ENCODE measurements around the gene ZNF784. TPM values are rescaled to one million over a fixed set of nuclear protein-coding genes. Genes with fewer than 3 reads are reported as not detected.

ZNF784 gene
- polyA plus RNA-seq, 4 donors: 9.2 to 13.5 (median 11.2) TPM

GRCh38 chr19:55656988-55657747, 32.8 kb upstream of the ZNF784 start:
- DNase-seq (ENCODE audit: low read depth in 4 of 4, low spot score in 3 of 4): no peak

GRCh38 chr19:55656552-55656951, 32.2 kb upstream of the ZNF784 start:
- DNase-seq (ENCODE audit: low read depth in 4 of 4, low spot score in 3 of 4): no peak

GRCh38 chr19:55655648-55656040, 31.3 kb upstream of the ZNF784 start:
- no peak for DNase-seq (ENCODE audit: low read depth in 4 of 4, low spot score in 3 of 4)

- DNase-seq (ENCODE audit: low read depth in 4 of 4, low spot score in 3 of 4): peak in 3 of 4 donors; percentile 88 to 95 (median 90)
These were observed 30.7 kb upstream of the ZNF784 start, which contains the start of gene U2AF2 for GRCh38 chr19:55654868-55655647. Gene U2AF2 (plus strand): TSS chr19:55655035. CDS start chr19:55655105, 70 bp downstream.

GRCh38 chr19:55654323-55654867, 30.0 kb upstream of the ZNF784 start:
- DNase-seq (ENCODE audit: low read depth in 4 of 4, low spot score in 3 of 4): peak; percentile 98 to 100 (median 100)

GRCh38 chr19:55653651-55654322, 29.4 kb upstream of the ZNF784 start:
- DNase-seq (ENCODE audit: low read depth in 4 of 4, low spot score in 3 of 4): peak; percentile 98 to 100 (median 99)

- no peak for DNase-seq (ENCODE audit: low read depth in 4 of 4, low spot score in 3 of 4)
These were observed 28.2 kb upstream of the ZNF784 start for GRCh38 chr19:55652311-55653128.

GRCh38 chr19:55651236-55651635, 26.9 kb upstream of the ZNF784 start:
- no peak for DNase-seq (ENCODE audit: low read depth in 4 of 4, low spot score in 3 of 4)

GRCh38 chr19:55650602-55651230, 26.4 kb upstream of the ZNF784 start:
- DNase-seq (ENCODE audit: low read depth in 4 of 4, low spot score in 3 of 4): no peak

- no peak for DNase-seq (ENCODE audit: low read depth in 4 of 4, low spot score in 3 of 4)
These were observed 25.8 kb upstream of the ZNF784 start for GRCh38 chr19:55650126-55650557.

GRCh38 chr19:55649268-55650125, 25.1 kb upstream of the ZNF784 start:
- DNase-seq (ENCODE audit: low read depth in 4 of 4, low spot score in 3 of 4): no peak

- DNase-seq (ENCODE audit: low read depth in 4 of 4, low spot score in 3 of 4): no peak
These were observed 24.4 kb upstream of the ZNF784 start for GRCh38 chr19:55648585-55649267.

GRCh38 chr19:55647732-55648584, 23.6 kb upstream of the ZNF784 start, which contains the start of gene CCDC106:
Gene CCDC106 (plus strand): TSS chr19:55648212. CDS start chr19:55649047, 835 bp downstream.
- peak in 2 of 4 donors; percentile 62 to 78 for DNase-seq (ENCODE audit: low read depth in 4 of 4, low spot score in 3 of 4)

GRCh38 chr19:55646889-55647731, 22.7 kb upstream of the ZNF784 start:
- DNase-seq (ENCODE audit: low read depth in 4 of 4, low spot score in 3 of 4): no peak

- no peak for DNase-seq (ENCODE audit: low read depth in 4 of 4, low spot score in 3 of 4)
These were observed 21.1 kb upstream of the ZNF784 start for GRCh38 chr19:55645512-55645881.

All from right renal pelvis (tissue), 4 donors.